H1 (cell line): ENCODE measurements around the gene YWHAG. TPM values are rescaled to one million over a fixed set of nuclear protein-coding genes. Genes with fewer than 3 reads are reported as not detected.

Source experiments
- KDM4A ChIP-seq: IDR thresholded peaks from one replicate; pipeline ENCODE4 v1.7.1; 2012; ENCODE audit warnings: low read depth, mild to moderate bottlenecking, moderate library complexity, low read length, inconsistent platforms; ENCODE audit not compliant: severe bottlenecking
- polyA plus RNA-seq, 7 experiments: library from polyadenylated mRNA; depleted of rRNA in 3 of 7; stranded (reverse) in 5 of 7; unstranded in 2 of 7; fragments of >200 nt in 5 of 7; fragments of 200-250 nt in 2 of 7; gene quantifications; 1 replicate in 5 of 7; 2 replicates in 1 of 7; 4 replicates in 1 of 7; pipeline versions ENCODE4 v1.2.1 to v1.2.3, GENCODE V29; 2011 to 2013; ENCODE audit warnings: missing spikeins in 2 of 7, mixed read lengths in 2 of 7
- total RNA-seq: library from RNA; stranded (reverse); fragmentation: NEBNext Ultra II Directional; extraction: Animal tissue kit (Norgen Biotek cat#: 25700); gene quantifications from 2 replicates; pipeline ENCODE4 v1.2.1, GENCODE V29; 2021

Gene YWHAG
- total and polyA plus RNA-seq, 2 of the 8 experiments (the other 6 are each of a cell fraction or from before 2014, with no cell fraction given), result 57.2 to 241 TPM

GRCh38 chr7:76393116-76394031, 34.6 kb upstream of the YWHAG start (continued):
- peak; percentile 90 for TF ChIP-seq KDM4A
